B cell (primary cell): Measurements from ENCODE around the gene KCNA10. TPM values are rescaled to one million over a fixed set of nuclear protein-coding genes. Genes with fewer than 3 reads are reported as not detected.

Source experiments
- ATAC-seq: fragments of 200-7000 bp; cut with Tn5 transposase; one replicate; pipeline ENCODE4 v1.10.0; 2021; ENCODE audit warnings: low read depth, mild to moderate bottlenecking, moderate number of reproducible peaks, moderate library complexity
- CTCF ChIA-PET: fragments of 350-600 bp; sonication (Branson Sonifier 250); formaldehyde crosslinking; loops from one replicate; lab custom pipeline; 2021; ENCODE audit warnings: antibody characterized with exemption, inconsistent platforms; lab: Charles Lee
- POLR2A ChIA-PET: fragments of 350-600 bp; sonication (Branson Sonifier 250); formaldehyde crosslinking; loops from one replicate; lab custom pipeline; 2021; ENCODE audit warnings: antibody characterized with exemption; lab: Charles Lee
- DNase-seq: peaks from one replicate; pipeline ENCODE4 v3.0.0; 2013
- H2AFZ ChIP-seq: 2 replicates; pipeline ENCODE4 v1.6.1; 2012; ENCODE audit warnings: mild to moderate bottlenecking, low read depth, low read length; ENCODE audit not compliant: insufficient read depth, poor library complexity, severe bottlenecking
- H3K27ac ChIP-seq, 2 donors: 1 replicate in 1 of 2; 2 replicates in 1 of 2; pipeline ENCODE4 v1.5.1; 2012 to 2013; ENCODE audit warnings: low read length in 2 of 2, mild to moderate bottlenecking in 2 of 2, moderate library complexity in 1 of 2
- H3K27me3 ChIP-seq, 4 experiments: fragments of 200-600 bp in 1 of 4; sonication (generic) in 1 of 4; replicated peaks in 1 of 4; 1 replicate in 2 of 4; 2 replicates in 2 of 4; pipeline versions ENCODE4 v1.6.1 to v1.7.0; 2013 to 2016; ENCODE audit warnings: low read length in 3 of 4, mild to moderate bottlenecking in 2 of 4, mixed read lengths in 1 of 4, moderate library complexity in 1 of 4; ENCODE audit not compliant: insufficient read depth in 4 of 4, control insufficient read depth in 3 of 4; ENCODE audit errors: control extremely low read depth in 1 of 4
- H3K36me3 ChIP-seq, 2 experiments: replicated peaks in 1 of 2; 1 replicate in 1 of 2; 2 replicates in 1 of 2; pipeline versions ENCODE4 v1.6.1 to v1.7.1; 2013; ENCODE audit warnings: low read length in 1 of 2; ENCODE audit not compliant: insufficient read depth in 2 of 2, control insufficient read depth in 1 of 2; ENCODE audit errors: control extremely low read depth in 1 of 2, extremely low read depth in 1 of 2
- H3K4me1 ChIP-seq, 2 donors: fragments of 200-600 bp in 1 of 2; sonication (generic) in 1 of 2; 1 replicate in 1 of 2; 2 replicates in 1 of 2; pipeline versions ENCODE4 v1.5.1 to v1.6.1; 2013 to 2017; ENCODE audit warnings: low read length in 2 of 2; ENCODE audit not compliant: control insufficient read depth in 2 of 2, insufficient read depth in 2 of 2
- H3K4me2 ChIP-seq: replicated peaks from 2 replicates; pipeline ENCODE3; 2012; ENCODE audit warnings: mild to moderate bottlenecking, low read depth, low read length; ENCODE audit not compliant: poor library complexity, severe bottlenecking
- H3K4me3 ChIP-seq, 5 experiments: fragments of 200-600 bp in 1 of 5; sonication (generic) in 1 of 5; 1 replicate in 3 of 5; 2 replicates in 2 of 5; pipeline versions ENCODE4 v1.5.1 to v1.7.0; 2011 to 2016; ENCODE audit warnings: low read length in 4 of 5, mild to moderate bottlenecking in 4 of 5, low read depth in 2 of 5, control low read depth in 1 of 5, moderate library complexity in 1 of 5; ENCODE audit not compliant: insufficient read depth in 1 of 5; ENCODE audit errors: control extremely low read depth in 1 of 5, extremely low read depth in 1 of 5
- H3K79me2 ChIP-seq: fragments of 200-600 bp; sonication (generic); one replicate; pipeline ENCODE4 v1.6.0; 2016; ENCODE audit warnings: low read length; ENCODE audit not compliant: control insufficient read depth, insufficient read depth
- H3K9ac ChIP-seq: fragments of 200-600 bp; sonication (generic); 2 replicates; pipeline ENCODE4 v1.6.1; 2017; ENCODE audit warnings: mild to moderate bottlenecking, low read length, moderate library complexity
- H3K9me3 ChIP-seq, 3 donors: one replicate each; pipeline versions ENCODE4 v1.6.1 to v1.7.1; 2013; ENCODE audit warnings: low read length in 2 of 3; ENCODE audit not compliant: control insufficient read depth in 2 of 3, insufficient read depth in 1 of 3; ENCODE audit errors: control extremely low read depth in 1 of 3
- H4K20me1 ChIP-seq: 2 replicates; pipeline ENCODE4 v1.6.0; 2012; ENCODE audit warnings: mild to moderate bottlenecking, low read length; ENCODE audit not compliant: insufficient read depth, control insufficient read depth, poor library complexity, severe bottlenecking
- H3K27ac Mint-ChIP-seq: one replicate; pipeline ENCODE4 v1.8.0; 2021; ENCODE audit warnings: mixed read lengths
- H3K27me3 Mint-ChIP-seq: one replicate; pipeline ENCODE4 v1.8.0; 2021; ENCODE audit warnings: mixed read lengths
- H3K4me1 Mint-ChIP-seq: one replicate; pipeline ENCODE4 v1.8.0; 2021; ENCODE audit warnings: mixed read lengths
- H3K4me3 Mint-ChIP-seq: one replicate; pipeline ENCODE4 v1.8.0; 2021; ENCODE audit warnings: mixed read lengths
- H3K9me3 Mint-ChIP-seq: one replicate; pipeline ENCODE4 v1.8.0; 2022; ENCODE audit warnings: mixed read lengths; ENCODE audit not compliant: insufficient read depth
- EZH2 ChIP-seq: IDR thresholded peaks from 2 replicates; pipeline ENCODE4 v1.6.1; 2012; ENCODE audit warnings: borderline replicate concordance, low read depth, mild to moderate bottlenecking, moderate library complexity, low read length; ENCODE audit not compliant: insufficient read depth, poor library complexity, severe bottlenecking
- WGBS: methylation state at CpG from one replicate; pipeline ENCODE4 v1.1.5; 2013; ENCODE audit warnings: missing lambda C conversion rate; ENCODE audit not compliant: insufficient coverage; 5-methylcytosine and 5-hydroxymethylcytosine counted together
- intact Hi-C: fragments of 100-400 bp; cut with micrococcal nuclease; formaldehyde crosslinking; loops from one replicate; pipeline ENCODE4 v1.10.0; 2022
- polyA plus RNA-seq: library from polyadenylated mRNA; depleted of rRNA; stranded (reverse); fragments of >200 nt; gene quantifications from 2 replicates; pipeline ENCODE4 v1.2.3, GENCODE V29; 2012
- total RNA-seq, 2 donors: library from RNA; stranded (reverse); fragments of 120-200 nt in 1 of 2; gene quantifications; 1 replicate in 1 of 2; 2 replicates in 1 of 2; pipeline versions ENCODE4 v1.2.3 to v1.2.4, GENCODE V29; 2013 to 2022
- TF ChIP-seq, protein P1 (sequence below): fragments of 200-600 bp; IDR thresholded peaks from one replicate; pipeline ENCODE4 v1.8.0; 2022; ENCODE audit warnings: antibody characterized with exemption, mild to moderate bottlenecking

KCNA10 gene
- total and polyA plus RNA-seq, 2 donors (not counting 1 experiment from before 2014, with no cell fraction given) = not detected

DNA sequence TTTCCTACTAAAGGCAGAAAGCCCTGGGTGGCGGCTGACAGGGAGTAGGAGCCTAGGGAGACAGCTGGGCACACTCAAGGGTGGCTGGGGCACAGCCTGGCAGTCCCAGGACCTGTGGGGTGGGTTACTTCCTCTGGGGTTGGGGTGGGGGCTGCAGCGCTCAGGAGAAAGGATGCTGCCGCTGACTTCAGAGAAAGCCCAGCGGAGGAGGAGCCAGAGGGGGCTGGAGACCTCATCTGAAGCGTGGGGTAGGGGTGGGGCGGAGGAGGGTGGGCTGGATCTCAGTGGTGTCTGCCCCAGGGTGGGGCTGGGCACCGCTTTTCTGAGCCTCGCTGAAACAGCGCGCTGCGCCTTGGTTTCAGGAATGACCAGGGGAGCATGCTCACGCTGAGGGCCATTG is 30.8 kb downstream of the KCNA10 start:
- WGBS = 90% methylated on average over 11 of the region's 12 CpGs
- Histone ChIP-seq H3K4me1 (no peaks in the 10 kb centered on the region), H3K4me3 (no peak overlapping the region), H3K79me2 (no peaks in the 10 kb centered on the region), H3K4me2 (no peak overlapping the region), H4K20me1 (no peaks in the 10 kb centered on the region), H3K9me3 (no peaks in the 10 kb centered on the region), H2AFZ (no peak overlapping the region), H3K27ac (no peak overlapping the region), H3K9ac (no peak overlapping the region), H3K27me3 (peaks cover 0 to 6% (median 1%) of the 10 kb centered on the region in 4 experiments), H3K36me3 (no peaks in the 10 kb centered on the region)
- H3K4me3 Mint-ChIP-seq = no peak overlapping the region
- CTCF ChIA-PET = interaction anchor here (1.1 to 2.1 kb wide), 2 partner anchors 8 to 281 kb away, joined by 3 to 7 read pairs; no protein-coding TSS in a partner anchor
- no peaks in the 10 kb centered on the region for H3K9me3 Mint-ChIP-seq
- no peak for TF ChIP-seq EZH2
- H3K27ac Mint-ChIP-seq = no peak overlapping the region
- ATAC-seq (no peak), DNase-seq (no peak)
- peaks cover 24% of the 10 kb centered on the region for H3K27me3 Mint-ChIP-seq
- no peaks in the 10 kb centered on the region for H3K4me1 Mint-ChIP-seq
- intact Hi-C loops = no loop called here
- POLR2A ChIA-PET = no interaction called here

DNA sequence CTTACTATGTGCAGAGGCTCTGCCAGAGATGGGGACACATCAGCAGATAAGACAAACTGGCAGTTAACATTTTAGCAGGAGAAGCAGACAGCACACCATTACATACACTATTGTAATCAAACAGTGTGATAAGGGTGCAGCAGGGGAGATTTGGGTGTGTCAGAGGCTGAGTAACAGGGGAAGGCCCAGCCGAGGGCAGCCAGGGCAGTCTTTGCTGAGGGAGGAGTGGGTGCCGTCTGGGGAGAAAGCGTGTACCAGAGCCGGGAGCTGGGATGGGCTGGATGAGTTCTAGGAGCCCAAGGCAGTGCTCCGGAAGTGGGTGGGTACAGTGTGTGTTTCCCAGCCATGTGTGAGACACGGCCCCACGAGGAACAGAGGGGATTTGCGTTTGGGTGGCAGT is 31.2 kb downstream of the KCNA10 start:
- H3K27me3 Mint-ChIP-seq = peaks cover 25% of the 10 kb centered on the region
- POLR2A ChIA-PET = no interaction called here

More for the DNA sequence above, 31.2 kb downstream of the KCNA10 start:
- TF ChIP-seq, protein P1, sequence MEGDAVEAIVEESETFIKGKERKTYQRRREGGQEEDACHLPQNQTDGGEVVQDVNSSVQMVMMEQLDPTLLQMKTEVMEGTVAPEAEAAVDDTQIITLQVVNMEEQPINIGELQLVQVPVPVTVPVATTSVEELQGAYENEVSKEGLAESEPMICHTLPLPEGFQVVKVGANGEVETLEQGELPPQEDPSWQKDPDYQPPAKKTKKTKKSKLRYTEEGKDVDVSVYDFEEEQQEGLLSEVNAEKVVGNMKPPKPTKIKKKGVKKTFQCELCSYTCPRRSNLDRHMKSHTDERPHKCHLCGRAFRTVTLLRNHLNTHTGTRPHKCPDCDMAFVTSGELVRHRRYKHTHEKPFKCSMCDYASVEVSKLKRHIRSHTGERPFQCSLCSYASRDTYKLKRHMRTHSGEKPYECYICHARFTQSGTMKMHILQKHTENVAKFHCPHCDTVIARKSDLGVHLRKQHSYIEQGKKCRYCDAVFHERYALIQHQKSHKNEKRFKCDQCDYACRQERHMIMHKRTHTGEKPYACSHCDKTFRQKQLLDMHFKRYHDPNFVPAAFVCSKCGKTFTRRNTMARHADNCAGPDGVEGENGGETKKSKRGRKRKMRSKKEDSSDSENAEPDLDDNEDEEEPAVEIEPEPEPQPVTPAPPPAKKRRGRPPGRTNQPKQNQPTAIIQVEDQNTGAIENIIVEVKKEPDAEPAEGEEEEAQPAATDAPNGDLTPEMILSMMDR = no peak
- TF ChIP-seq EZH2 = no peak
- Histone ChIP-seq H4K20me1 (no peaks in the 10 kb centered on the region), H3K36me3 (no peaks in the 10 kb centered on the region), H3K4me3 (no peak overlapping the region), H3K27ac (no peak overlapping the region), H3K27me3 (peaks cover 0 to 7% (median 2%) of the 10 kb centered on the region in 4 experiments), H3K9ac (no peak overlapping the region), H3K4me1 (no peaks in the 10 kb centered on the region), H3K79me2 (no peaks in the 10 kb centered on the region), H3K4me2 (no peak overlapping the region), H2AFZ (no peak overlapping the region), H3K9me3 (no peaks in the 10 kb centered on the region)
- intact Hi-C loops = no loop called here
- Mint-ChIP-seq H3K4me3 (no peak overlapping the region), H3K4me1 (no peaks in the 10 kb centered on the region), H3K9me3 (no peaks in the 10 kb centered on the region), H3K27ac (no peak overlapping the region)
- CTCF ChIA-PET = interaction anchor here (2.1 kb wide), 1 partner anchor 8 kb away, joined by 7 read pairs; no protein-coding TSS in a partner anchor
- ATAC-seq (no peak), DNase-seq (no peak)
- 88% methylated on average over 6 of the region's 8 CpGs for WGBS
